Transverse colon (tissue), 3 donors: Measurements from ENCODE around the gene TCERG1L.

Experiments
- EP300 ChIP-seq: sonication (generic); formaldehyde crosslinking; IDR thresholded peaks from one replicate; pipeline ENCODE4 v1.6.1; 2017; ENCODE audit warnings: antibody characterized with exemption, low read depth
- POLR2A ChIP-seq: fragments of 450-650 bp; IDR thresholded peaks from one replicate; pipeline ENCODE4 v1.6.1; 2016; ENCODE audit warnings: antibody characterized with exemption, mild to moderate bottlenecking, moderate library complexity
- TF ChIP-seq, protein P1 (sequence below), 5 experiments: fragments of 200-600 bp in 3 of 5; fragments of 450-650 bp in 2 of 5; sonication (generic) in 3 of 5; IDR thresholded peaks; 1 replicate in 2 of 5; 2 replicates in 3 of 5; pipeline ENCODE4 v1.5.1; 2016 to 2017; ENCODE audit warnings: antibody characterized with exemption in 5 of 5, inconsistent platforms in 3 of 5, mild to moderate bottlenecking in 2 of 5, moderate library complexity in 1 of 5

GRCh38 chr10:131237991-131238651 is 73.4 kb downstream of the TCERG1L start:
- TF ChIP-seq POLR2A (no peak), EP300 (no peak)
- TF ChIP-seq, protein P1, sequence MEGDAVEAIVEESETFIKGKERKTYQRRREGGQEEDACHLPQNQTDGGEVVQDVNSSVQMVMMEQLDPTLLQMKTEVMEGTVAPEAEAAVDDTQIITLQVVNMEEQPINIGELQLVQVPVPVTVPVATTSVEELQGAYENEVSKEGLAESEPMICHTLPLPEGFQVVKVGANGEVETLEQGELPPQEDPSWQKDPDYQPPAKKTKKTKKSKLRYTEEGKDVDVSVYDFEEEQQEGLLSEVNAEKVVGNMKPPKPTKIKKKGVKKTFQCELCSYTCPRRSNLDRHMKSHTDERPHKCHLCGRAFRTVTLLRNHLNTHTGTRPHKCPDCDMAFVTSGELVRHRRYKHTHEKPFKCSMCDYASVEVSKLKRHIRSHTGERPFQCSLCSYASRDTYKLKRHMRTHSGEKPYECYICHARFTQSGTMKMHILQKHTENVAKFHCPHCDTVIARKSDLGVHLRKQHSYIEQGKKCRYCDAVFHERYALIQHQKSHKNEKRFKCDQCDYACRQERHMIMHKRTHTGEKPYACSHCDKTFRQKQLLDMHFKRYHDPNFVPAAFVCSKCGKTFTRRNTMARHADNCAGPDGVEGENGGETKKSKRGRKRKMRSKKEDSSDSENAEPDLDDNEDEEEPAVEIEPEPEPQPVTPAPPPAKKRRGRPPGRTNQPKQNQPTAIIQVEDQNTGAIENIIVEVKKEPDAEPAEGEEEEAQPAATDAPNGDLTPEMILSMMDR (IDR thresholded peaks at IDR 0.05), result no peak
